NCI-H510A (cell line): Measurements from ENCODE around the gene BICD1.

ENCODE experiments used
- DNase-seq: peaks from one replicate; lab custom pipeline; 2025; lab: John Stamatoyannopoulos, UW

BICD1 gene

GRCh38 chr12:32402946-32403345, 296.3 kb downstream of the BICD1 start:
- DNase-seq = no peak

- DNase-seq = no peak
Measured at GRCh38 chr12:32407795-32408194, 301.1 kb downstream of the BICD1 start.

GRCh38 chr12:32413412-32413811, 306.8 kb downstream of the BICD1 start:
- no peak for DNase-seq

- DNase-seq = no peak
Measured at GRCh38 chr12:32418221-32418620, 311.6 kb downstream of the BICD1 start.

- DNase-seq = no peak
Measured at GRCh38 chr12:32418903-32419519, 312.4 kb downstream of the BICD1 start.

GRCh38 chr12:32419520-32419960, 312.9 kb downstream of the BICD1 start:
- DNase-seq = no peak

GRCh38 chr12:32420356-32420755, 313.7 kb downstream of the BICD1 start:
- no peak for DNase-seq

- DNase-seq = no peak
Measured at GRCh38 chr12:32423559-32423958, 316.9 kb downstream of the BICD1 start.

- DNase-seq = no peak
Measured at GRCh38 chr12:32431025-32431424, 324.4 kb downstream of the BICD1 start.
